ENCODE results near the gene ADGB.

ADGB gene

DNA sequence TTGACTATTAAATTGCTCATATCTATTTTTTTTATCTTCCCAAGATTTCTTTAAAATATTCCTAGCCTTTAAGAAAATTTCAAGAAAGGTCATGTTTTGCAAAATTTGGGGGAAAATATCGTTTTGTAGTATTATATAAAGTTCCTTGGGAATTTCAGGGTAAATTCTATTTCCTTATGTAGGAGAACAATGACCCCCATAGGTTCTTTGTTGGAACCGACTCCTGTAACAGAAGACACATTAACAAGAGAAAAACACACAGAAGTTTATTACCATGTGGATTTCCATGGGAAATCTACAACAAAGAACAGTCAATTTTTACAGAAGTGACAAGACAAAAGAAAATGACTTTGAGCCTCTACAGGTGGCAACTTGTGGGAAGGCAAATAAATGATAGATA lies 68.1 kb downstream of the ADGB start:
- 17 to 38% methylated on average over 2 of the region's 2 CpGs for WGBS, 2 experiments
- H3K36me3 ChIP-seq (ENCODE audit: control insufficient read depth, insufficient read depth, low read length) = no peaks in the 10 kb centered on the region
- no peak overlapping the region for H3K27ac ChIP-seq (ENCODE audit: insufficient read depth, low read depth, low read length, poor library complexity, severe bottlenecking)
- H3K4me1 ChIP-seq (ENCODE audit: control insufficient read depth, insufficient read depth, low read length) = no peaks in the 10 kb centered on the region
- no peaks in the 10 kb centered on the region for H3K27me3 ChIP-seq (ENCODE audit: control insufficient read depth, insufficient read depth, low read length, poor library complexity, severe bottlenecking)
- no peaks in the 10 kb centered on the region for H3K9me3 ChIP-seq (ENCODE audit: control insufficient read depth, low read length)
- no peak overlapping the region for H3K4me3 ChIP-seq (ENCODE audit: insufficient read depth, low read depth, low read length)

DNA sequence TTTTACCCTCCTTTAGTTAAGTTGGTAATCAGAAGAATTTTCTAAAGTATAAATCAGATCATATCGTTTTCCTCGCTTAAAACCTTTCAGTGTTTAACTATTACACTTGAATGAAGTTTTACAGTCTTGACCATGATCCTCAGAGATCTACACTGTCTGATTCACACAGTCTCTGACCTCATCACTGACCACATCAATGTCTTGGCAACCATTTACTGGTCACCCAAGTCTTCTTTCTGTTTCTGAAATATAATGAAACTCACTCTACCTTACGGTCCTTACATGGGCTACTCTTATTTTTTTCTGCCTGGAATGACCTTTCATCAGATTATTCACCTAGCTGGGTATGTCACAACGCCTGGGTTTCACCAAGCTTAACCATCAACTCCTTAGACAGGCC lies 71.4 kb downstream of the ADGB start:
- 89 to 93% methylated on average over 4 of the region's 4 CpGs for WGBS, 2 experiments
- H3K9me3 ChIP-seq (ENCODE audit: control insufficient read depth, low read length) = no peaks in the 10 kb centered on the region
- H3K4me1 ChIP-seq (ENCODE audit: control insufficient read depth, insufficient read depth, low read length) = no peaks in the 10 kb centered on the region
- H3K27ac ChIP-seq (ENCODE audit: insufficient read depth, low read depth, low read length, poor library complexity, severe bottlenecking) = no peak overlapping the region
- no peaks in the 10 kb centered on the region for H3K36me3 ChIP-seq (ENCODE audit: control insufficient read depth, insufficient read depth, low read length)
- H3K4me3 ChIP-seq (ENCODE audit: insufficient read depth, low read depth, low read length) = no peak overlapping the region
- H3K27me3 ChIP-seq (ENCODE audit: control insufficient read depth, insufficient read depth, low read length, poor library complexity, severe bottlenecking) = no peaks in the 10 kb centered on the region

DNA sequence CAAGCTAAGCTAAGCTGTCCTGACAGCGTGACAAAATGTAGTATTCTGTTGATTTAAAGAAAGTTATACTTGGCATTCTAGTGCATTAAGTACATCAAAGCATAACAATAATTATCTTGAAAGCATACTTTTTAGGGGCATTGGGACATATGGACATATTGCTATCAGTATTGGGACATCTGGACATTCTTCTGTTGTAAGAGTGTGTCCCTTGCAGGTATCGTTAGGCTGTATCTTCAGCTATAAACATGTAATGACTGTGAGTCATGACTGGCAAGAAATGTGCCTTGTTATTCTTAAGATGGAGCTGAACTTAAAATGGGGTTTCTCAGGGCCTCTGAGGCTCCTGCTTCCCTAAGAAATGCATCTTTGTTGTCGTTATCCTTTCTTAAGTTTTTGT lies 74.3 kb downstream of the ADGB start:
- H3K9me3 ChIP-seq (ENCODE audit: control insufficient read depth, low read length) = no peaks in the 10 kb centered on the region
- H3K4me1 ChIP-seq (ENCODE audit: control insufficient read depth, insufficient read depth, low read length) = no peaks in the 10 kb centered on the region
- 87 to 90% methylated on average over 1 to 3 of the region's 3 CpGs for WGBS, 2 experiments
- H3K27ac ChIP-seq (ENCODE audit: insufficient read depth, low read depth, low read length, poor library complexity, severe bottlenecking) = no peak overlapping the region
- H3K36me3 ChIP-seq (ENCODE audit: control insufficient read depth, insufficient read depth, low read length) = no peaks in the 10 kb centered on the region
- H3K4me3 ChIP-seq (ENCODE audit: insufficient read depth, low read depth, low read length) = no peak overlapping the region
- no peaks in the 10 kb centered on the region for H3K27me3 ChIP-seq (ENCODE audit: control insufficient read depth, insufficient read depth, low read length, poor library complexity, severe bottlenecking)

DNA sequence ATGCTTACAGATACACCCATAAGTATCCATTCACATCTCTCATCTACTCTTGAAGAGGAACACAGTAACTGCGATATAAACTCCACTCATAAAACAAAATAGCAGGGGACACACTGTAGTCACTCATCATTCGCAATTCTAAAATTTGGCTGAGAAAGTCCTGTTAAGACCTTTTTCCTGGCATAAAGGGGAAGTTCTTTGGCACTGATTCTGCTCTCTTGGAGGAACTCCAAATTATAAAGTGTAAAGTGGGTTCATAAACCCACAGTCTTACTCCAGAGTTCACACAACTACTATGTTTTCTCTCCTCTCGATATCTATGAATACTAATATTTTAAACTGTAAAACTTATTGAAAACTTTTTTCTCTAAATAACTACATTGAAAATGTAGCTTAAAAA lies 80.6 kb downstream of the ADGB start:
- Histone ChIP-seq H3K4me3 (ENCODE audit: insufficient read depth, low read depth, low read length) (no peak overlapping the region), H3K4me1 (ENCODE audit: control insufficient read depth, insufficient read depth, low read length) (no peaks in the 10 kb centered on the region), H3K27me3 (ENCODE audit: control insufficient read depth, insufficient read depth, low read length, poor library complexity, severe bottlenecking) (no peaks in the 10 kb centered on the region), H3K27ac (ENCODE audit: insufficient read depth, low read depth, low read length, poor library complexity, severe bottlenecking) (no peak overlapping the region), H3K36me3 (ENCODE audit: control insufficient read depth, insufficient read depth, low read length) (no peaks in the 10 kb centered on the region), H3K9me3 (ENCODE audit: control insufficient read depth, low read length) (no peaks in the 10 kb centered on the region)
- WGBS, 2 experiments = 99 to 100% methylated on average over 2 to 3 of the region's 3 CpGs

DNA sequence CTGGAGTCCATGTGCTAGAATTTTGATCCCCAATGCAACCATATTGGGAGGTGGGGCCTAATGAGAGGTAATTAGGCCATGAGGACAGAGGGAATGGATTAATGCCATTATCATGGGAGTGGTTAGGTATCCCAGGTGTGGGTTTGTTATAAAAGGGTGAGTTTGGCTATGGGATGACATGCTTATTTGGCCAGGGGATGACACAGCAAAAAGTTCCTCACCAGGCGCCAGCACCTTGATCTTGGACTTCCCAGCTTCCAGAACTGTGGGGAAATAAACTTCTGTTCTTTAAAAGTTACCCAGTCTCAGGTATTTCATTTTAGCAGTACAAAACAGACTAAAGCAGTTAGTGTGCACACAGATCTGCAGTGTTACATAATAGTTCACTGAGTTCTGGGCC lies 84.1 kb downstream of the ADGB start:
- H3K4me1 ChIP-seq (ENCODE audit: control insufficient read depth, insufficient read depth, low read length) = no peaks in the 10 kb centered on the region
- H3K4me3 ChIP-seq (ENCODE audit: insufficient read depth, low read depth, low read length) = no peak overlapping the region
- no peaks in the 10 kb centered on the region for H3K9me3 ChIP-seq (ENCODE audit: control insufficient read depth, low read length)
- WGBS, 2 experiments = 89 to 97% methylated on average over 1 of the region's 1 CpG
- no peaks in the 10 kb centered on the region for H3K27me3 ChIP-seq (ENCODE audit: control insufficient read depth, insufficient read depth, low read length, poor library complexity, severe bottlenecking)
- no peaks in the 10 kb centered on the region for H3K36me3 ChIP-seq (ENCODE audit: control insufficient read depth, insufficient read depth, low read length)
- no peak overlapping the region for H3K27ac ChIP-seq (ENCODE audit: insufficient read depth, low read depth, low read length, poor library complexity, severe bottlenecking)

DNA sequence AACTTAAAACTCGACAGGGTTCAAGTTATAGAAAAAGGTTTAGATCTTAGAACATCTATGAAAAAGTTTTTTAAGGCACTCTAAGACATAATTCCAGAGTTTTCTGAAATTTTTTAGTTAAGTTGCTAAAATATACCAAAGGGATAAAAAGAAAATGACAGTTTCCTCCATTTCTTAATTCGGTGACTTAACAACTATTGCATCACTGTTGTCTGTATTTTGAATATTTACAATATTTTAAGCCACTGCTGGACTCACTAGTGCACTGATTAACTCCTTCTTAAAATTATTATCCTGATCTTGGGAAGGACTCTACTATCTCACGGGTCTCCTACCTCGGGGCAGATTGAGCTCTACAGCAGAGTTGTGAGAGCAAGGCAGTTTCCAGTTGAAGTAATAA lies 91.0 kb downstream of the ADGB start:
- Histone ChIP-seq H3K36me3 (ENCODE audit: control insufficient read depth, insufficient read depth, low read length) (no peaks in the 10 kb centered on the region), H3K4me1 (ENCODE audit: control insufficient read depth, insufficient read depth, low read length) (no peaks in the 10 kb centered on the region), H3K27me3 (ENCODE audit: control insufficient read depth, insufficient read depth, low read length, poor library complexity, severe bottlenecking) (no peaks in the 10 kb centered on the region), H3K4me3 (ENCODE audit: insufficient read depth, low read depth, low read length) (no peak overlapping the region), H3K27ac (ENCODE audit: insufficient read depth, low read depth, low read length, poor library complexity, severe bottlenecking) (no peak overlapping the region), H3K9me3 (ENCODE audit: control insufficient read depth, low read length) (no peaks in the 10 kb centered on the region)
- WGBS, 2 experiments = 94 to 100% methylated on average over 2 to 4 of the region's 4 CpGs

DNA sequence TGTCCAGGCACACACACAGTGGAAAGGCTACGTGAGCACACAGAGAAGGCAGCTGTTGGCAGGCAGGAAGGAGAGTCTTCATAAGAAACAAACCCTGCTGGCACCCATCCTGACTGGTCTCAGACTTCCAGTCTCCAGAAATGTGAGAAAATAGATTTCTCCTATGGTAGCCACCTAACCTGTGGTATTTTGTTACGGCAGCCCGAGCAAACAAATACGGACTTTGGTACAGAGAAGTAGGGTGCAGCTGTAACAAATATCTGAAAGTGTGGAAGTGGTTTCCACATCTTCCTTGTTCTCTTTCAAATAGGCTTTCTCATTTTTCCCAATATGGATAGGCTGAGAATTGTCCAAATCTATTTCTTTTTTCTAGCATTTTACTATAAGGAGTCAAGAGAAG lies 94.6 kb downstream of the ADGB start:
- Histone ChIP-seq H3K36me3 (ENCODE audit: control insufficient read depth, insufficient read depth, low read length) (no peaks in the 10 kb centered on the region), H3K4me1 (ENCODE audit: control insufficient read depth, insufficient read depth, low read length) (no peaks in the 10 kb centered on the region), H3K4me3 (ENCODE audit: insufficient read depth, low read depth, low read length) (no peak overlapping the region), H3K27me3 (ENCODE audit: control insufficient read depth, insufficient read depth, low read length, poor library complexity, severe bottlenecking) (no peaks in the 10 kb centered on the region), H3K27ac (ENCODE audit: insufficient read depth, low read depth, low read length, poor library complexity, severe bottlenecking) (no peak overlapping the region), H3K9me3 (ENCODE audit: control insufficient read depth, low read length) (no peaks in the 10 kb centered on the region)
- 96 to 97% methylated on average over 4 of the region's 4 CpGs for WGBS, 2 experiments

DNA sequence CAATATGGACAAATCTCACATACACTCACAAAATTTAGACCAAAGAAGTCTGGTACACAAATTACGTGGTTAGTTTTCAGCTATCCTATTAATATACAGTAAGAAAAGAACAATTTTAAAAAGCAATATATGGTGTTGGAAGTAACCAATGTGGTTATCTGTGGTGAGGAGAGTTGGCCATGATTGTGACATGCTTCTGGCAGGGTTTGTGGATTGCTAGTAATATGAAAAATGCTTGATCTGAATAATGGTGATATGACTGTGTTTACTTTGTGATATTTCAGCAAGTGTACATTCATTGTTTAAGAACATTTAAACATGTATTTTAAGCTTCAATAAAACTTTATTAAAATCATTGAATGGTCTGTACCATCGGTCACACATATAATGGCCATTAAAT lies 99.1 kb downstream of the ADGB start:
- H3K36me3 ChIP-seq (ENCODE audit: control insufficient read depth, insufficient read depth, low read length) = no peaks in the 10 kb centered on the region
- no peaks in the 10 kb centered on the region for H3K27me3 ChIP-seq (ENCODE audit: control insufficient read depth, insufficient read depth, low read length, poor library complexity, severe bottlenecking)
- WGBS, 2 experiments = 100% methylated on average over 1 of the region's 2 CpGs; no CpG with 5 or more reads in 1 of the 2 experiments
- H3K4me1 ChIP-seq (ENCODE audit: control insufficient read depth, insufficient read depth, low read length) = no peaks in the 10 kb centered on the region
- H3K9me3 ChIP-seq (ENCODE audit: control insufficient read depth, low read length) = no peaks in the 10 kb centered on the region
- no peak overlapping the region for H3K27ac ChIP-seq (ENCODE audit: insufficient read depth, low read depth, low read length, poor library complexity, severe bottlenecking)
- H3K4me3 ChIP-seq (ENCODE audit: insufficient read depth, low read depth, low read length) = no peak overlapping the region

DNA sequence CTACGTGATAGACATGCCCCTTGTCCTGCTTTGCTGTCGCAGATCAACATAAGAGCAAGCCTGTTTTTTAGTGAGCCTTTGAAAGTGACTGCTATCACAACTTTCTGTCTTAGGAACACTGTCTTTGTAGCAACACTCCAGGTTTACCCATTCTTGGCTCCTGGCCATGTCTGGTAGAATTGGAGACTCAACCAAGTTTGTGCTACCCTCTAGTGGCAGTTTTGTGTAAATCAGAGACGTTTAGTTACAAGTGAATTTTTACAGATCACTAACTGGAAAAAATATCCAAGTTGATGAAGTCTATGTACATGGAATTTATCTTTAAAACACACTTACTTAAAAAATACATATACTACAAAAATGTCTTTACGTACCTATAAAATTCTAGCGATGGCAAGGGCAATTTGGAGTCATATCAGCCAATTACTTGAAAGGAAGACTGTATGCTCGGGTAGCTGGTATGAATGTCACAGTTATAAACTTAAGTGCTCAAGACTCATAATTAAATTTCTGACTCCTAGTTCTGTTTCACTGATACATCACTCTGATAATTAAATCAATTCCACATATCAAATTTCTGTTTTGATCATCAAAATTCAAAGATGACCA lies 101.4 kb downstream of the ADGB start:
- WGBS, 2 experiments = 44 to 61% methylated on average over 4 to 6 of the region's 6 CpGs
- no peak overlapping the region for H3K4me3 ChIP-seq (ENCODE audit: insufficient read depth, low read depth, low read length)
- H3K9me3 ChIP-seq (ENCODE audit: control insufficient read depth, low read length) = no peaks in the 10 kb centered on the region
- no peaks in the 10 kb centered on the region for H3K4me1 ChIP-seq (ENCODE audit: control insufficient read depth, insufficient read depth, low read length)
- no peak overlapping the region for H3K27ac ChIP-seq (ENCODE audit: insufficient read depth, low read depth, low read length, poor library complexity, severe bottlenecking)
- no peaks in the 10 kb centered on the region for H3K27me3 ChIP-seq (ENCODE audit: control insufficient read depth, insufficient read depth, low read length, poor library complexity, severe bottlenecking)
- no peaks in the 10 kb centered on the region for H3K36me3 ChIP-seq (ENCODE audit: control insufficient read depth, insufficient read depth, low read length)

DNA sequence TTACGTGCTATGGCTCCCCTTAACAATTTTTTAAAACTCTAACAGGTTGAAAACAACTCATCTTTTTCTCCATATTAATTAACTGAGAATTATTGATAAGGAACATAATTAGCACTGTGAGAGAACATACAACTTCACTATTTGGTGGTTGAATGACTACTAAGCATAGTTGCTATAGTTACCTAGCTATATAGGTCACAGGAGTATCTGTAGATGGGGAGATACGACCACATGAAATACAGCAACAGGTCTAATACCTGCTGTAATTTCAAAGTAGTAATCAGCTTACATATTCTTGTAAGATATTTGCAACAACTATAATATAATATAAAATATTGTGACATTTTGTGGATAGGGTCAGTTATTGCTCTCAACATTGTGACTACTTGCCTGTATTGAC lies 102.9 kb downstream of the ADGB start:
- Histone ChIP-seq H3K36me3 (ENCODE audit: control insufficient read depth, insufficient read depth, low read length) (no peaks in the 10 kb centered on the region), H3K9me3 (ENCODE audit: control insufficient read depth, low read length) (no peaks in the 10 kb centered on the region), H3K27me3 (ENCODE audit: control insufficient read depth, insufficient read depth, low read length, poor library complexity, severe bottlenecking) (no peaks in the 10 kb centered on the region), H3K4me3 (ENCODE audit: insufficient read depth, low read depth, low read length) (no peak overlapping the region), H3K4me1 (ENCODE audit: control insufficient read depth, insufficient read depth, low read length) (no peaks in the 10 kb centered on the region), H3K27ac (ENCODE audit: insufficient read depth, low read depth, low read length, poor library complexity, severe bottlenecking) (no peak overlapping the region)
- WGBS, 2 experiments = 86 to 93% methylated on average over 1 of the region's 2 CpGs
